Type B pancreatic cell (in vitro differentiated cells): ENCODE data around the gene PRMT7. TPM values are rescaled to one million over a fixed set of nuclear protein-coding genes. Genes with fewer than 3 reads are reported as not detected.

Source experiments
- DNase-seq: peaks from one replicate; pipeline ENCODE4 v3.0.0; 2021; ENCODE audit warnings: mixed read lengths; ENCODE audit not compliant: unreplicated experiment; ENCODE audit errors: extremely low spot score
- H3K27ac Mint-ChIP-seq: 2 replicates; pipeline ENCODE4 v1.8.0; 2021; ENCODE audit warnings: mild to moderate bottlenecking, mixed read lengths
- H3K27me3 Mint-ChIP-seq: 2 replicates; pipeline ENCODE4 v1.8.0; 2021; ENCODE audit warnings: mixed read lengths
- H3K36me3 Mint-ChIP-seq: 2 replicates; pipeline ENCODE4 v1.8.0; 2021; ENCODE audit warnings: mixed read lengths
- H3K4me1 Mint-ChIP-seq: one replicate; pipeline ENCODE4 v1.8.0; 2021; ENCODE audit warnings: mixed read lengths; ENCODE audit not compliant: unreplicated experiment
- H3K4me3 Mint-ChIP-seq: 2 replicates; pipeline ENCODE4 v1.8.0; 2021; ENCODE audit warnings: mild to moderate bottlenecking, mixed read lengths
- H3K9me3 Mint-ChIP-seq: 2 replicates; pipeline ENCODE4 v1.8.0; 2021; ENCODE audit warnings: mixed read lengths
- total RNA-seq: library from RNA; stranded (reverse); gene quantifications from 2 replicates; pipeline ENCODE4 v1.2.1, GENCODE V29; 2021; ENCODE audit warnings: low replicate concordance
- TF ChIP-seq, protein P1 (sequence below): fragments of 200-600 bp; sonication (generic); conservative IDR thresholded peaks from 2 replicates; pipeline ENCODE4 v1.5.0; 2021; ENCODE audit warnings: antibody characterized with exemption, mild to moderate bottlenecking

PRMT7 gene
- total RNA-seq, 1 donor from 2014 or later, result 66.9 TPM

DNA sequence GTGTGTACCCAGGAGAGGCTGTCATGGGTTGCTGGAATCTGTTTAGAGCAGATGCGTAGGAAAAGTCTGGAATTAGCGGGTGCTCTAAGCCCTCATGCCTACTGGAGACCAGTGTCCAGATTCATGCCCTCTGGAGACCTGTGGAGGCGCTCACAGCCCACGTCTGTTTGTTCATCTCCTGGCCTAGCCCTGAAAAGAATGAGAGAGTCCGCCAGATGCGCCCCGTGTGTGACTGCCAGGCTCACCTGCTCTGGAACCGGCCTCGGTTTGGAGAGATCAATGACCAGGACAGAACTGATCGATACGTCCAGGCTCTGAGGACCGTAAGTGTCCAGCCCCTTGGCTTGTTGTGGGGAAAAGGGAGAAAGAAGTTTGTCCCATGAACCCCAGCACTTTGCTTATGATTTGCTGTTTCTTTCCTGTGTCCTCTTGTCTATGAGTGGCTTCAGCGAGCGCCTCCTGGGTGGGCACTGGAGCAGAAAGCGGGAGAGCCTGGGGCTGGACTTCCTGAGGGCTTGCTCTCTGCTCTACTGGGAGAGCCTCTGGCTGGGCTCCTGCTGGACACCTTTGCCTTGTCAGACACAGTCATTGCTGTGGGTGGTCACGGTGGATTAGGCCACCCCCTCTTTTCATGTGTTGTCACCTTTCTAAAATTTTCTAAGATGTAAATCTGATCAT, 35.3 kb downstream of the PRMT7 start:
- Mint-ChIP-seq H3K27me3 (no peaks in the 10 kb centered on the region), H3K36me3 (peaks cover 24% of the 10 kb centered on the region), H3K9me3 (no peaks in the 10 kb centered on the region), H3K4me3 (no peak overlapping the region), H3K27ac (no peak overlapping the region), H3K4me1 (no peaks in the 10 kb centered on the region)
- TF ChIP-seq, protein P1, sequence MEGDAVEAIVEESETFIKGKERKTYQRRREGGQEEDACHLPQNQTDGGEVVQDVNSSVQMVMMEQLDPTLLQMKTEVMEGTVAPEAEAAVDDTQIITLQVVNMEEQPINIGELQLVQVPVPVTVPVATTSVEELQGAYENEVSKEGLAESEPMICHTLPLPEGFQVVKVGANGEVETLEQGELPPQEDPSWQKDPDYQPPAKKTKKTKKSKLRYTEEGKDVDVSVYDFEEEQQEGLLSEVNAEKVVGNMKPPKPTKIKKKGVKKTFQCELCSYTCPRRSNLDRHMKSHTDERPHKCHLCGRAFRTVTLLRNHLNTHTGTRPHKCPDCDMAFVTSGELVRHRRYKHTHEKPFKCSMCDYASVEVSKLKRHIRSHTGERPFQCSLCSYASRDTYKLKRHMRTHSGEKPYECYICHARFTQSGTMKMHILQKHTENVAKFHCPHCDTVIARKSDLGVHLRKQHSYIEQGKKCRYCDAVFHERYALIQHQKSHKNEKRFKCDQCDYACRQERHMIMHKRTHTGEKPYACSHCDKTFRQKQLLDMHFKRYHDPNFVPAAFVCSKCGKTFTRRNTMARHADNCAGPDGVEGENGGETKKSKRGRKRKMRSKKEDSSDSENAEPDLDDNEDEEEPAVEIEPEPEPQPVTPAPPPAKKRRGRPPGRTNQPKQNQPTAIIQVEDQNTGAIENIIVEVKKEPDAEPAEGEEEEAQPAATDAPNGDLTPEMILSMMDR, result no peak
- no peak for DNase-seq

DNA sequence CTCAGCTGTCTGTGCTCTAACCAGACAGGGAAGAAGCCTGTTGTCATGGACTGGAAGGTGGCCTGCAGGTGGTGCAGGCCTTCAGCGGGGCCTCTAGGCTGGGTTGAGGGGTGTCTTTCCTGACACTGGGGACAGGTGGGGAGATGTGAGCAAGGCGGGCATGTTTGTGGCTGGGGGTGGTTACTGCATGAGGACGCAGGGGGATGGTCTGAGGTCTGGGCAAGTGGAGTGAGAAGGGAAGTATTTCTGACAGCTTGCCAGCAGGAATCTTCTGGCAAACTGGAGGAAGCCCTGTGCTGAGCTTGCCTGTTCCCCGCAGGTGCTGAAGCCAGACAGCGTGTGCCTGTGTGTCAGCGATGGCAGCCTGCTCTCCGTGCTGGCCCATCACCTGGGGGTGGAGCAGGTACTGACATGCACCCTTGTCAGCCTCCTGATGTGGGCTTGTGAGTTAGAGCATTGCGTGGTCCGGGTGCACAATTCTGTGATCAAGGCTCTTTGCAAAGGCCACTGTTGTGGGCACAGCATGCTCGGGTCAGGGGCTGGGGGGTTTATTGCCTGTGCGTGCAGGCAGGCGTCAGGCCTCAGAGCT, 36.2 kb downstream of the PRMT7 start:
- Mint-ChIP-seq H3K4me3 (no peak overlapping the region), H3K36me3 (peaks cover 24% of the 10 kb centered on the region), H3K4me1 (peaks cover 5% of the 10 kb centered on the region), H3K9me3 (no peaks in the 10 kb centered on the region), H3K27ac (no peak overlapping the region), H3K27me3 (no peaks in the 10 kb centered on the region)
- TF ChIP-seq, protein P1, result no peak
- no peak for DNase-seq

DNA sequence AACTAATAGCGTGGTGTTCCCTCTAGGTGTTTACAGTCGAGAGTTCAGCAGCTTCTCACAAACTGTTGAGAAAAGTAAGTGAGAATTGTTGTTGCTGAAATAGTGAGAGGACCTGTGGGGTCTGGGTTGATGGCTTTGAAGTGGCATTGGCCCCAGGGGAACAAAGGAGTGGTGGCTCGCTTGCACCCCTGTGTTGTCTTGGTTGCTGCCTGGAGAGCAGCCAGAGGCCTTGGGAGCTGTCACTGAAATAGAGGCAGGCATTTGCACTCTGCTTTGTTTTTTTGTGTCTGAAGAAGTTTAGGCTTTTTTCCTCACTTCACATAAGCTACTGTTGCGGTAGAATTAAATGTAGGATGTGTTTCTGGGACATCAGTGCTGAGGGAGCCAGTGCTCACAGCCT, 36.8 kb downstream of the PRMT7 start:
- Mint-ChIP-seq H3K4me3 (no peak overlapping the region), H3K27me3 (no peaks in the 10 kb centered on the region), H3K27ac (no peak overlapping the region), H3K4me1 (peaks cover 7% of the 10 kb centered on the region), H3K9me3 (no peaks in the 10 kb centered on the region), H3K36me3 (peaks cover 24% of the 10 kb centered on the region)
- TF ChIP-seq, protein P1, result no peak
- no peak for DNase-seq

DNA sequence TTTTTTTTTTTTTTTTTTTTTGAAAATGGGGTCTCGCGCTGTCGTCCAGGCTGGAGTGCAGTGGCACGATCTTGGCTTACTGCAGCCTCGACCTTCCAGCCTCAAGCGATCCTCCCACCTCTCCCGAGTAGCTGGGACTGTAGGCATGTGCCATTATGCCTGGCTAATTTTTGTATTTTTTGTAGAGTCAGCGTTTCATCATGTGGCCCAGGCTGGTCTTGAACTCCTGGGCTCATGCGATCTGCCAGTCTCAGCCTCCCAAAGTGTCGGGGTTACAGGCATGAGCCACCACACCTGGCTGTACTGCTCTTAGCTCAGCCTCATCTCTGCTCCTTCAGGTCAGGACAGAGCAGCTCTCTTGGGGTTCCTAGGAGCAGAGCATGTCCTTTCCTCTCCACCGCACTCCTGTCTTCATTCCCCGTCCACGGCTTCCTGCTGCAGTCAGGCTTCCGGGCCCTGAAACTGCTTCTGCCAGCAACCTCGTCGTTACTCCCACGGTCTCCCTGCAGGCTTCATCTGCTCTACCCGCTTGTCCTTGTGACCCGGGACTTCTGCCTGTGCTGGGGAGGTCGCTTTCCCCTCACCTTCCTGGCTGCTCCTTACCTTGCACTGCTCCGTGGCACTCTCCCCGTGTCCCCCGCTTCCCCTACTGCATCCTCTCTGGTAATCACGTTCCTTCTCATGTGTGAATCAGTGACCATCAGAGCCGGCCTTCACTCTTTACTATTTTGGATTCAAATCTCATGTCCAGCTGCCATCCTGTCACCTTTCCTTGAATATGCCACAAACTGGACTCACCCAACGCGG, 38.0 kb downstream of the PRMT7 start:
- Mint-ChIP-seq H3K4me1 (peaks cover 7% of the 10 kb centered on the region), H3K36me3 (peaks cover 19% of the 10 kb centered on the region), H3K9me3 (no peaks in the 10 kb centered on the region), H3K27me3 (no peaks in the 10 kb centered on the region), H3K4me3 (no peak overlapping the region), H3K27ac (no peak overlapping the region)
- TF ChIP-seq, protein P1, result no peak
- no peak for DNase-seq

DNA sequence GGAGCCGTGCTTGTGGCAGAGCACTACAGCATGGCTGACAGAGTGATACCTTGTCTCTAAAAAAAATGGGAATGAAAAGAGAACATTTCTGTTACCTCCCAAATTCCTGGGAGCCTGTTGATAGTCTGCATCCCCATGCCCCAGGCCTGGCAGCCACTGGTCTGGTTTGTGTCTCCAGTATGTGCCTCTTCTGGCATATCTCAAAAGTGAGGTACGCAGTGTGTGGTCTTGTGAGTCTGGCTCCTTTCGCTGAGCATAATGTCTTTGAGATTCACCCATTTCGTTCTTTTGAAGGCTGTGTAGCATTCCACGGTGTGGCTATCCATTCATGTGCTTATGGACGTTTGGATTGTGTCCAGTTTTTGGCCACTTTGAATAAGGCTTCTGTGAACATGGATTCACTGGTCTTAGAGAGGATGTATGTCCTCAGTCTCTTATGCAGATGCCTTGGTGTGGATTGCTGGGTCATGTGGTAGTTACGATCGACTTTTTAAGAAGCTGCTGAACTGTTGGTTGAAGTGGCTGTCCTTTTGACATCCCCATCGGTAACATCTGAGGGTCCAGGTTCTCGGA, 39.1 kb downstream of the PRMT7 start:
- H3K27me3 Mint-ChIP-seq, result no peaks in the 10 kb centered on the region
- H3K27ac Mint-ChIP-seq, result no peak overlapping the region
- TF ChIP-seq, protein P1, result no peak
- peaks cover 7% of the 10 kb centered on the region for H3K4me1 Mint-ChIP-seq
- H3K9me3 Mint-ChIP-seq, result no peaks in the 10 kb centered on the region
- H3K36me3 Mint-ChIP-seq, result peaks cover 19% of the 10 kb centered on the region
- H3K4me3 Mint-ChIP-seq, result no peak overlapping the region
- DNase-seq, result no peak
